Spinal cord (tissue), 10 donors: ENCODE results near the gene PHKA2. TPM values are rescaled to one million over a fixed set of nuclear protein-coding genes. Genes with fewer than 3 reads are reported as not detected.

Experiments
- DNase-seq, 6 donors: peaks; one replicate each; pipeline versions ENCODE4 v3.0.0 to v3.0.0-alpha.2; 2013 to 2015; ENCODE audit warnings: low spot score in 6 of 6, low read depth in 4 of 6
- H3K27ac ChIP-seq: one replicate; pipeline ENCODE4 v1.5.1; 2013; ENCODE audit warnings: low read depth, low read length, control low read depth
- H3K27me3 ChIP-seq: one replicate; pipeline ENCODE4 v1.6.1; 2013; ENCODE audit warnings: low read length; ENCODE audit not compliant: control insufficient read depth, insufficient read depth
- H3K36me3 ChIP-seq: one replicate; pipeline ENCODE4 v1.6.1; 2013; ENCODE audit warnings: low read length; ENCODE audit not compliant: control insufficient read depth, insufficient read depth
- H3K4me1 ChIP-seq: one replicate; pipeline ENCODE4 v1.6.1; 2013; ENCODE audit warnings: low read length; ENCODE audit not compliant: control insufficient read depth, insufficient read depth
- H3K4me3 ChIP-seq: one replicate; pipeline ENCODE4 v1.5.1; 2013; ENCODE audit warnings: low read depth, low read length, control low read depth
- H3K9me3 ChIP-seq: one replicate; pipeline ENCODE4 v1.6.1; 2013; ENCODE audit warnings: low read length; ENCODE audit not compliant: control insufficient read depth, insufficient read depth
- WGBS: methylation state at CpG from one replicate; pipeline ENCODE4 v1.1.5; 2013; ENCODE audit warnings: missing lambda C conversion rate; ENCODE audit not compliant: insufficient coverage; 5-methylcytosine and 5-hydroxymethylcytosine counted together
- polyA plus RNA-seq, 2 donors: library from polyadenylated mRNA; unstranded; fragments of 120-200 nt; gene quantifications; one replicate each; pipeline ENCODE4 v1.2.1, GENCODE V29; 2013; ENCODE audit not compliant: insufficient read length in 2 of 2
- total RNA-seq, 2 donors: library from RNA; depleted of rRNA in 1 of 2; stranded (reverse); fragments of 120-200 nt in 1 of 2; fragments of >200 nt in 1 of 2; gene quantifications; one replicate each; pipeline versions ENCODE4 v1.2.3 to v1.2.4, GENCODE V29; 2013 to 2014
- donor health status: healthy.

Gene PHKA2
- total and polyA plus RNA-seq, 4 donors, result 16.8 to 31.7 (median 24.2) TPM

DNA sequence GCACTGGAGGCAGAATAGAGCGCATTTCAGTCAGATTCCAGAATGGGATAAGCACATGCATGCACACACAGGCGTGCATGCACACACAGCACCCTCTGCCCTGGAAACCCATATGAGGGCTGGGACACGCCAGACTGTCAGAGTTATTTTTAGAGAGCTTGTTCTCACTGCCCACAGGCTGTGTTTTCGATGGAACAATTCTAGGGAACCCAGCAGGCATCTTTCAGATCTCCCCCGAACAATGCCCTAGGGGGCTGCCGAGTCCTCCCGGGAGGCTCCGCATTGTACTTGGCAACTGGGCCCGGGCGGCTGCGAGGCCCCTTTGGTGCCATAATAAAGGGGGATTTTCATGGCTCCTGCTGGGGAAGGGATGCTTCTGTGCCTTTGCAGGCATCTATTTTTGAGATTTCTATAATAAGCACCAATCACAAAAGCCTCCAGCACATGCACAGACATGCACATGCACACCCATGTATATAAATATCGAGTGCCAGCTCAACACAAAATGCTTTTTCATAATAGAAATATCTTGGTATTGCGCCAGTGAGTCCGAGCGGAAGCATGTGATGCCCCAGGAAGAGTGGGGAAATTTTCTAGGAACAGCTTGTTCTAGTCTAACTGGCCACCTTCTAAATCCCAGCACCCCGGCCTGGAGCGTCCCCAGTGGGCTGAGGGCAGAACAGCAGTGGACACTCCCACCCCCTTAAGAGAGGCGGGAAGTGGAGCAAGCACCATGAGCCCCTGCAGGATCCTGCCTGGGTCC is 88.5 kb downstream of the PHKA2 start:
- Histone ChIP-seq H3K36me3 (peaks cover 44% of the 10 kb centered on the region), H3K4me1 (peaks cover 20% of the 10 kb centered on the region), H3K9me3 (no peaks in the 10 kb centered on the region), H3K4me3 (no peak overlapping the region), H3K27ac (no peak overlapping the region), H3K27me3 (peaks cover 2% of the 10 kb centered on the region)
- peak in 1 of 6 donors; percentile 72 for DNase-seq
- WGBS, result 61% methylated on average over 7 of the region's 18 CpGs

GRCh38 chrX:18894156-18894555 is 89.8 kb downstream of the PHKA2 start:
- Histone ChIP-seq H3K27me3 (no peaks in the 10 kb centered on the region), H3K27ac (no peak overlapping the region), H3K4me3 (no peak overlapping the region), H3K9me3 (no peaks in the 10 kb centered on the region), H3K36me3 (peaks cover 43% of the 10 kb centered on the region), H3K4me1 (peaks cover 20% of the 10 kb centered on the region)
- no peak for DNase-seq
- 77% methylated on average over 18 of the region's 18 CpGs for WGBS

DNA sequence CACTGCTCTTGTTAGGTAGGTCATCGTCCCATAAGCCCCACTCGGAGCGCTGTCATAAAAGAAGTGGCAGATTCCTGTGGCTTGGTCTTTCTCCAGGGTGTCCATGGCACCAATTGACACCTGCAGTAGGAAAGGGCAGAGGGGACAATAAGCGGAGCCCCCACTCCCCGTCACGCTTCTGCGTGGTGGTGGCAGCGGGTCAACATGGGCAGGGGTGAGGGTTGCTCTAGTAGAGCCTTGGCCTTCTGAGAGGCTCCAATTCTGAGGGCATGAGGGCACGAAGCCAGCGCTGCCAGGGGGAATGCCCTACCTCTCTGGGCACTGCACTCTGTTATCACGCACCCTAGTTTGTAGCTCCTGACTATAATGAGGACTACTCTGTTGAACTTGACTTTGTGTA is 90.4 kb downstream of the PHKA2 start:
- Histone ChIP-seq H3K27me3 (no peaks in the 10 kb centered on the region), H3K4me3 (no peak overlapping the region), H3K4me1 (peaks cover 20% of the 10 kb centered on the region), H3K27ac (no peak overlapping the region), H3K9me3 (no peaks in the 10 kb centered on the region), H3K36me3 (peaks cover 41% of the 10 kb centered on the region)
- WGBS, result 88% methylated on average over 11 of the region's 11 CpGs
- no peak for DNase-seq

DNA sequence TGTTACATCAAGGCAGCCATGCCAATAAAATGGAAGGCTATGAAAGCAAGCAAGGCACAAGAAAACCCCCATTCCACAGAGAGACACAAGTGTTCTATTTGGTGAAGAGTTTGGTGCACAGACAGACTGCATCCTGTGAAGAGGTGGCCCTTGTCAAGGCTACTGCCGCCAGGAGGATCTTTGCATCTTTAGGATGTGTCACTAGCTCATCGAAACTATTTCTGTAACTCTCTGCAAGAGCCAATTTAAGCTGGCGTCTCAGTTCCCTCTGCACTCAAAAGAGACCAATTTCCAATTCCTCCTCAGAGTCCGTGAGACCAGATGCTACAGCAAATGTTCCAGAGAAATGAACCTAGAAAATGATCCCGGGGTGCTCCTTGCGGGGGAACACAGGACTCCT is 91.0 kb downstream of the PHKA2 start:
- WGBS, result 82% methylated on average over 6 of the region's 6 CpGs
- Histone ChIP-seq H3K4me1 (peaks cover 20% of the 10 kb centered on the region), H3K27ac (no peak overlapping the region), H3K4me3 (no peak overlapping the region), H3K36me3 (peaks cover 38% of the 10 kb centered on the region), H3K9me3 (no peaks in the 10 kb centered on the region), H3K27me3 (peaks cover 3% of the 10 kb centered on the region)
- peak in 1 of 6 donors; percentile 69 for DNase-seq

DNA sequence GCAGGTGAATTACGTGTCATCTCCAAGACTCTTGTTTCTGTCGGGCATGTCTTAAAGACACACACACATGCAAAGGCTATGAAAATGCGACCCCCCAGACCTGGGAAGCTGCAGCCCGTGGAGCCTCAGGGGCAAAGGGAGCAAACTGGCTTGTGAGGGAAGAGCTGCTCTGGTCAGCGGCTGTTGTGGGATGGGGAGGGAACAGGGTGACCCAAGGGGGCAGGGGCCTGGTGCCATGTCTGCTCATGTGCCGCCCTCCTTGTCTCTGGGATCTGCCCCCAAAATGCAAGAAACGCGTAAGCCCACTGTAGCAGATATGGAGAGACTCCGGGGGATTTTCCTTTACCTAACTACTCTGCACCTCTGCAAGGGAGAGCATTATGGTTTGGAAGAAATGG is 92.4 kb downstream of the PHKA2 start:
- Histone ChIP-seq H3K27ac (no peak overlapping the region), H3K4me3 (no peak overlapping the region), H3K4me1 (peaks cover 31% of the 10 kb centered on the region), H3K36me3 (peaks cover 25% of the 10 kb centered on the region), H3K27me3 (peaks cover 7% of the 10 kb centered on the region), H3K9me3 (no peaks in the 10 kb centered on the region)
- 81% methylated on average over 5 of the region's 9 CpGs for WGBS
- no peak for DNase-seq

DNA sequence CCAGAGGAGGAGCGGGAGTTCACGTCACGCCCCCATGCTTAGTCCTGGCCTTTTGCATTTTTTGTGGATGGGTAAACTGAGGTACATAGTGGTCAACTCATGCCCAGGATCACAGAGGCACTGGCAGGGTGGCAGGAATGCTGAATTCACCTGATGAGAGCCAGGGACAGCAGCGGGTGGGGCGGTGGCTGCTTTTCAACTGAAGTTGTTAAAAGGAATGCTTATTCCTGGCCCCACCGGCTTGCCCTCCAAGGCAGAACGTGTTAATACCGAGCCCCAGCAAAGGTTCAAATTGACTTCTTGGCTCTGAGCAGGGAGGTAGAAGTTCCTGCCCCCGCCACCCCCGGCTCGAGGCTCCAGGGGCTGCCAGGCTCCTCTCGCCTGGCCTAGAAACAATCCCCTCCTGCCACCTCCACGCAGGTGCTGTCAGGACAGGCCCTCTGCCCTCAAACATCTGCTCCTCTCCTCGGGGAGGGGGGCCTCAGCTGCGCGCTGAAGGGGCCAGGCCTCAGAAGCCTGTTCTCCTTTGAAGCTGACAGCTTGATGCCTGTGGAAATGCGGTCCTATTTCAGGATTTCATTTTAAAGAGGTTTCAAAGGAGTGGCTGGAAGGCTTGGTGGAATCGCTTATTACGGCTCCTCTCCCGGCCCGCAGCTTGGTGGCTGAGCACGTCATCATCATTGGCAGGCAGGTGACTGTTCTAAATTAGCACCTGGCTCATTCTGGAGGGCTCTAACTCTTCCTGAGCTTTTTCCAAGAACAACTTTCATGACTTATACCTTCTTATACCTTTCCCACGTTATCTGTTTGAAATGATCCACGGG is 93.0 kb downstream of the PHKA2 start:
- peaks cover 19% of the 10 kb centered on the region for H3K36me3 ChIP-seq
- H3K27me3 ChIP-seq, result peaks cover 7% of the 10 kb centered on the region
- DNase-seq, result no peak
- no peaks in the 10 kb centered on the region for H3K9me3 ChIP-seq
- no peak overlapping the region for H3K27ac ChIP-seq
- 71% methylated on average over 19 of the region's 24 CpGs for WGBS
- peaks cover 36% of the 10 kb centered on the region for H3K4me1 ChIP-seq
- no peak overlapping the region for H3K4me3 ChIP-seq

GRCh38 chrX:18890049-18890381 is 93.9 kb downstream of the PHKA2 start:
- whole genome bisulfite sequencing, result 65% methylated on average over 4 of the region's 7 CpGs
- Histone ChIP-seq H3K36me3 (peaks cover 16% of the 10 kb centered on the region), H3K4me1 (peaks cover 31% of the 10 kb centered on the region), H3K27ac (no peak overlapping the region), H3K4me3 (no peak overlapping the region), H3K27me3 (peaks cover 7% of the 10 kb centered on the region), H3K9me3 (no peaks in the 10 kb centered on the region)
- DNase-seq, result no peak

DNA sequence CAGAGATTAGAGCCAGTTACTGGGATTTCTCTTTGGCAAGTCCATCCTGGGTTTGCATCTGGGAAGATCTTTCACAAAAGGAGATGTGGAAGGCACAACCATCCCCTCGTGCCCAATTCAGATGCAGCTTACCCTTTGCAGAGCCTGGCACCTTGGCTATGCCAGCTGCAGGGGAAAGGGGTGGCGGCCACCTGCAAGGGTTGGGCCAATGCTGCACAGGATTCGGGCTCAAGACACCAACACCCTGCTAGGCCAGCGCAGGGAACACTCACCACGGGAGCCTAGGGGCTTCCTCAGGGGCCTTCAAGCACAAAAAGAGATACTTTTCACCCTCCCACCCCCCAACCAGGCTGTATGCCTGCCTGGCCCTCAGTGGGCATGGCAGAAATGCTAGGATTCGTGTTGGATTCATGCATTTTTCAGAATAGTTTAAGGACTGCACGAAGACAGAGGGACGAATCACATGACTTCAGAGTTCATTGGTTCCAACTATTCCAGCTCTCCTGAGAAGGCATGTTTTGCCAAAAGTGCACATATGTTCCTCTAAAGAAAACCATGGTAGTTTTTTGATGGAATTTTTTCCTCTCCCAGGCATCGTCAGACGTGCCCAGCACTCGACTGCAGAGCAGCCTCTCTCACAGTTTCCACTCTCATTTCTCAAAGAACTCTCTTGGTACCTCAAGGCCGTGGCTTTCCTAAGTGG is 94.4 kb downstream of the PHKA2 start:
- Histone ChIP-seq H3K27ac (no peak overlapping the region), H3K27me3 (peaks cover 7% of the 10 kb centered on the region), H3K4me1 (peaks cover 27% of the 10 kb centered on the region), H3K9me3 (no peaks in the 10 kb centered on the region), H3K4me3 (no peak overlapping the region), H3K36me3 (peaks cover 16% of the 10 kb centered on the region)
- DNase-seq, result peak in 1 of 6 donors; percentile 77
- WGBS, result 72% methylated on average over 8 of the region's 12 CpGs

GRCh38 chrX:18888281-18888680 is 95.6 kb downstream of the PHKA2 start:
- H3K4me1 ChIP-seq, result peaks cover 25% of the 10 kb centered on the region
- WGBS, result 72% methylated on average over 4 of the region's 4 CpGs
- no peaks in the 10 kb centered on the region for H3K9me3 ChIP-seq
- H3K27ac ChIP-seq, result no peak overlapping the region
- peaks cover 6% of the 10 kb centered on the region for H3K36me3 ChIP-seq
- no peak for DNase-seq
- no peak overlapping the region for H3K4me3 ChIP-seq
- peaks cover 7% of the 10 kb centered on the region for H3K27me3 ChIP-seq
